Neural crest cell (in vitro differentiated cells): ENCODE measurements around the gene PCK2. TPM values are rescaled to one million over a fixed set of nuclear protein-coding genes. Genes with fewer than 3 reads are reported as not detected.
A peak's percentile ranks its signal among the peaks of the same experiment; 100 is the strongest.

Source experiments
- DNase-seq: peaks from one replicate; pipeline ENCODE4 v3.0.0; 2021; ENCODE audit warnings: low read depth, mixed read lengths, low spot score
- H3K27ac Mint-ChIP-seq: one replicate; pipeline ENCODE4 v1.8.0; 2021; ENCODE audit warnings: mild to moderate bottlenecking, mixed read lengths; ENCODE audit not compliant: unreplicated experiment
- H3K27me3 Mint-ChIP-seq: 2 replicates; pipeline ENCODE4 v1.8.0; 2021; ENCODE audit warnings: low read depth, mild to moderate bottlenecking, mixed read lengths
- H3K36me3 Mint-ChIP-seq: 2 replicates; pipeline ENCODE4 v1.8.0; 2021; ENCODE audit warnings: low read depth, mild to moderate bottlenecking, mixed read lengths
- H3K4me1 Mint-ChIP-seq: 2 replicates; pipeline ENCODE4 v1.8.0; 2021; ENCODE audit warnings: mixed read lengths
- H3K4me3 Mint-ChIP-seq: one replicate; pipeline ENCODE4 v1.8.0; 2021; ENCODE audit warnings: mild to moderate bottlenecking, mixed read lengths
- H3K9me3 Mint-ChIP-seq: 2 replicates; pipeline ENCODE4 v1.8.0; 2021; ENCODE audit warnings: mixed read lengths
- total RNA-seq: library from RNA; stranded (reverse); gene quantifications from 2 replicates; pipeline ENCODE4 v1.2.1, GENCODE V29; 2021
- TF ChIP-seq, protein P1 (sequence below): fragments of 200-600 bp; sonication (generic); conservative IDR thresholded peaks from 2 replicates; pipeline ENCODE4 v1.5.0; 2021; ENCODE audit warnings: antibody characterized with exemption, mild to moderate bottlenecking

The PCK2 gene
- total RNA-seq, 1 donor from 2014 or later: 26.7 TPM

GRCh38 chr14:24116128-24116814 is 22.2 kb downstream of the PCK2 start:
- no peak overlapping the region for H3K27ac Mint-ChIP-seq
- TF ChIP-seq, protein P1, sequence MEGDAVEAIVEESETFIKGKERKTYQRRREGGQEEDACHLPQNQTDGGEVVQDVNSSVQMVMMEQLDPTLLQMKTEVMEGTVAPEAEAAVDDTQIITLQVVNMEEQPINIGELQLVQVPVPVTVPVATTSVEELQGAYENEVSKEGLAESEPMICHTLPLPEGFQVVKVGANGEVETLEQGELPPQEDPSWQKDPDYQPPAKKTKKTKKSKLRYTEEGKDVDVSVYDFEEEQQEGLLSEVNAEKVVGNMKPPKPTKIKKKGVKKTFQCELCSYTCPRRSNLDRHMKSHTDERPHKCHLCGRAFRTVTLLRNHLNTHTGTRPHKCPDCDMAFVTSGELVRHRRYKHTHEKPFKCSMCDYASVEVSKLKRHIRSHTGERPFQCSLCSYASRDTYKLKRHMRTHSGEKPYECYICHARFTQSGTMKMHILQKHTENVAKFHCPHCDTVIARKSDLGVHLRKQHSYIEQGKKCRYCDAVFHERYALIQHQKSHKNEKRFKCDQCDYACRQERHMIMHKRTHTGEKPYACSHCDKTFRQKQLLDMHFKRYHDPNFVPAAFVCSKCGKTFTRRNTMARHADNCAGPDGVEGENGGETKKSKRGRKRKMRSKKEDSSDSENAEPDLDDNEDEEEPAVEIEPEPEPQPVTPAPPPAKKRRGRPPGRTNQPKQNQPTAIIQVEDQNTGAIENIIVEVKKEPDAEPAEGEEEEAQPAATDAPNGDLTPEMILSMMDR: no peak
- peaks cover 26% of the 10 kb centered on the region for H3K4me1 Mint-ChIP-seq

DNA sequence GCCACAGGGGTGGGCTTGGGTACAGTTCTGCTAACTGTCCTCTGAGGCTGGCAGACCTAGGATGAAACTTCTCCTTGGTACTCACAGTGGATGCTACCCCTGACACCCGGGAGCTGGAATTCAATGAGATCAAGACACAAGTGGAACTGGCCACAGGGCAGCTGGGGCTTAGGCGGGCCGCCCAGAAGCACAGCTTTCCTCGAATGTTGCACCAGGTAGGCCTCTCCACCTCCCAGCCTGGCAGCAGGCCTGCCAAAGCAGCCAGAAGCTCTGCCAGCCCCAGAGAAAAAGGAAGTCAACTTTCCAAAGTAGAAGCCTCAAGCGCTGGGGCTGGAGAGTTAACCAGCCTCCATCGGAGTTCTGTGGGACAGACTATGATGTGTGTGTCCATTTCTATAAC is 23.1 kb downstream of the PCK2 start:
- Mint-ChIP-seq H3K36me3 (peaks cover 2% of the 10 kb centered on the region), H3K27me3 (no peaks in the 10 kb centered on the region), H3K4me3 (no peak overlapping the region), H3K9me3 (no peaks in the 10 kb centered on the region), H3K27ac (no peak overlapping the region), H3K4me1 (peaks cover 26% of the 10 kb centered on the region)
- TF ChIP-seq, protein P1: no peak
- DNase-seq: no peak

More at GRCh38 chr14:24116128-24116814, 22.2 kb downstream of the PCK2 start:
- Mint-ChIP-seq H3K4me3 (peak overlapping the region; percentile 99), H3K27me3 (no peaks in the 10 kb centered on the region), H3K36me3 (peaks cover 2% of the 10 kb centered on the region), H3K9me3 (no peaks in the 10 kb centered on the region)
- no peak for DNase-seq

DNA sequence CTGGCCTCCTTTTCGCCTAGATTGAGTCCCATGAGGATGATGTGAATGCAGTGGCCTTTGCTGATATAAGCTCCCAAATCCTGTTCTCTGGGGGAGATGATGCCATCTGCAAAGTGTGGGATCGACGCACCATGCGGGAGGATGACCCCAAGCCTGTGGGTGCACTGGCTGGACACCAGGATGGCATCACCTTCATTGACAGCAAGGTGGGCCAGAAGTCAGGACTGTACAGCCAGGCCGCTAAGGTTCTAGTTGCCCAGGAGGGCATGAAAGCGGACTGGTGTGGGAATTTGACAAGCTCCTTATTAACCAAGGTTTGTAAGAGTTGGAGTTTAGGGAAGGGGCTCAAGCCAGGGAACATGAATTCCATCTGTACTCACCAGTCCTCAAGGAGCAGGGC is 25.6 kb downstream of the PCK2 start:
- DNase-seq: no peak
- H3K4me1 Mint-ChIP-seq: peaks cover 20% of the 10 kb centered on the region
- TF ChIP-seq, protein P1: no peak
- no peaks in the 10 kb centered on the region for H3K27me3 Mint-ChIP-seq
- H3K36me3 Mint-ChIP-seq: peaks cover 2% of the 10 kb centered on the region
- H3K4me3 Mint-ChIP-seq: no peak overlapping the region
- H3K9me3 Mint-ChIP-seq: no peaks in the 10 kb centered on the region
- H3K27ac Mint-ChIP-seq: no peak overlapping the region

- Mint-ChIP-seq H3K27ac (no peak overlapping the region), H3K27me3 (no peaks in the 10 kb centered on the region), H3K36me3 (peaks cover 2% of the 10 kb centered on the region), H3K9me3 (no peaks in the 10 kb centered on the region), H3K4me1 (peaks cover 5% of the 10 kb centered on the region), H3K4me3 (no peak overlapping the region)
- TF ChIP-seq, protein P1: no peak
- no peak for DNase-seq
Measured at GRCh38 chr14:24121210-24121609, 27.1 kb downstream of the PCK2 start.

DNA sequence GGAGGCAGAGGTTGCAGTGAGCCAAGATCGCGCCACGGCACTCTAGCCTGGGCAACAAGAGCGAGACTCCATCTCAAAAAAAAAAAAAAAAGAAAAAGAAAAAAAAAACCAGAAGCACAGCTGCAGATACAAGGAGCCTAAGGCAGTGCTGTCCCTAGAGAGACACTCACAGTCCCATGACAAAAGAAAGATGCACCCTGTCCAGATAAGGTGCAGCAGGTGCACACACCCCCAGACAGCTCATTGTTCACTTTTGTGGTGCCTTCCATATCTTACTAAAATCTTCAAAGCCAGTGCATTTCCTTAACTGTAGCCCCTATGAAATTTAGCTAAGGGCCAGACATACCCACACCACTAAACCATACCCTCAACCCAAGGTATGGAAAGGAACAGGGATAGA is 28.3 kb downstream of the PCK2 start:
- H3K9me3 Mint-ChIP-seq: no peaks in the 10 kb centered on the region
- H3K4me3 Mint-ChIP-seq: no peak overlapping the region
- DNase-seq: no peak
- TF ChIP-seq, protein P1: no peak
- H3K27me3 Mint-ChIP-seq: no peaks in the 10 kb centered on the region
- peaks cover 2% of the 10 kb centered on the region for H3K36me3 Mint-ChIP-seq
- H3K4me1 Mint-ChIP-seq: no peaks in the 10 kb centered on the region
- no peak overlapping the region for H3K27ac Mint-ChIP-seq
